HG03432 (cell line): ENCODE measurements around the gene GRPEL1.

Experiments used
- ATAC-seq: cut with Tn5 transposase; IDR thresholded peaks from one replicate; pipeline ENCODE4 v1.9.1; 2021; ENCODE audit warnings: mild to moderate bottlenecking, moderate library complexity; ENCODE audit not compliant: unreplicated experiment

Gene GRPEL1

GRCh38 chr4:7025040-7025602, 42.7 kb downstream of the GRPEL1 start:
- ATAC-seq, result no peak

- ATAC-seq, result no peak
These were observed 43.5 kb downstream of the GRPEL1 start for GRCh38 chr4:7024336-7024890.

GRCh38 chr4:7023901-7024300, 44.0 kb downstream of the GRPEL1 start:
- ATAC-seq, result no peak

GRCh38 chr4:7023486-7023885, 44.4 kb downstream of the GRPEL1 start:
- no peak for ATAC-seq

GRCh38 chr4:7021930-7022664, 45.8 kb downstream of the GRPEL1 start:
- no peak for ATAC-seq

- ATAC-seq, result no peak
These were observed 46.5 kb downstream of the GRPEL1 start for GRCh38 chr4:7021355-7021754.

GRCh38 chr4:7020856-7021255, 47.0 kb downstream of the GRPEL1 start:
- ATAC-seq, result no peak

- no peak for ATAC-seq
These were observed 47.6 kb downstream of the GRPEL1 start for GRCh38 chr4:7020290-7020689.

GRCh38 chr4:7019367-7019766, 48.5 kb downstream of the GRPEL1 start:
- ATAC-seq, result no peak

- ATAC-seq, result no peak
These were observed 49.6 kb downstream of the GRPEL1 start for GRCh38 chr4:7018281-7018680.

GRCh38 chr4:7017446-7018048, 50.3 kb downstream of the GRPEL1 start:
- ATAC-seq, result no peak

GRCh38 chr4:7016512-7016911, 51.4 kb downstream of the GRPEL1 start:
- no peak for ATAC-seq

- ATAC-seq, result no peak
These were observed 51.8 kb downstream of the GRPEL1 start for GRCh38 chr4:7016086-7016485.

GRCh38 chr4:7015383-7016035, 52.4 kb downstream of the GRPEL1 start:
- ATAC-seq, result no peak

- no peak for ATAC-seq
These were observed 53.0 kb downstream of the GRPEL1 start for GRCh38 chr4:7014815-7015214.

- ATAC-seq, result no peak
These were observed 54.7 kb downstream of the GRPEL1 start for GRCh38 chr4:7013175-7013574.

- ATAC-seq, result no peak
These were observed 58.3 kb downstream of the GRPEL1 start for GRCh38 chr4:7009564-7009963.
